ENCODE data around the gene SGSM1. TPM values are rescaled to one million over a fixed set of nuclear protein-coding genes. Genes with fewer than 3 reads are reported as not detected.

SGSM1 gene
- total and polyA plus RNA-seq, 2 of the 4 experiments (the other 2 are of a cell fraction) = not detected

GRCh38 chr22:24810043-24810749 is 4.2 kb downstream of the SGSM1 start:
- Histone ChIP-seq H3K27me3 (ENCODE audit: control insufficient read depth, insufficient read depth, low read length) (peaks cover 31% of the 10 kb centered on the region), H2BK20ac (ENCODE audit: low read depth, low read length) (no peak overlapping the region), H2AK9ac (replicated peaks; ENCODE audit: low read depth, low read length, poor library complexity) (no peak overlapping the region), H2BK5ac (ENCODE audit: low read depth, low read length, poor library complexity, severe bottlenecking) (no peak overlapping the region), H4K20me1 (ENCODE audit: insufficient read depth, low read length) (no peaks in the 10 kb centered on the region), H3K36me3 (ENCODE audit: control insufficient read depth, insufficient read depth, low read length) (no peaks in the 10 kb centered on the region), H2AFZ (replicated peaks; ENCODE audit: low read length, poor library complexity) (no peak overlapping the region), H3K9me3 (ENCODE audit: control insufficient read depth, insufficient read depth, low read length) (no peaks in the 10 kb centered on the region), H3K9ac (ENCODE audit: low read depth, low read length) (no peak overlapping the region), H2BK120ac (ENCODE audit: low read depth, low read length) (no peak overlapping the region), H3K4me3 (ENCODE audit: insufficient read depth, low read depth, low read length) (no peak overlapping the region), H3K27ac (ENCODE audit: insufficient read depth, low read length) (no peak overlapping the region), H4K8ac (ENCODE audit: low read depth in 2 of 2, low read length in 2 of 2) (no peak overlapping the region), H4K5ac (ENCODE audit: low read depth, low read length) (no peak overlapping the region), H3K4ac (ENCODE audit: low read depth, low read length) (no peak overlapping the region), H2BK15ac (ENCODE audit: low read depth, low read length) (no peak overlapping the region), H4K91ac (ENCODE audit: insufficient read depth, low read depth, low read length) (no peak overlapping the region), H3K9me1 (ENCODE audit: insufficient read depth, low read length) (no peaks in the 10 kb centered on the region), H3K4me2 (ENCODE audit: low read depth, low read length) (no peak overlapping the region), H3K18ac (ENCODE audit: low read depth, low read length) (no peak overlapping the region), H3K14ac (replicated peaks; ENCODE audit: low read depth, low read length) (no peak overlapping the region), H2AK5ac (ENCODE audit: low read depth, low read length) (no peak overlapping the region), H3K56ac (ENCODE audit: extremely low read depth, insufficient read depth, low read length) (no peak overlapping the region), H3K23ac (ENCODE audit: low read depth, low read length) (no peak overlapping the region), H3K79me1 (ENCODE audit: low read depth in 1 of 2, low read length in 2 of 2) (no peaks in the 10 kb centered on the region), H3K4me1 (ENCODE audit: control insufficient read depth, insufficient read depth, low read length) (no peaks in the 10 kb centered on the region)
- intact Hi-C loops (cut with micrococcal nuclease) (no loop called here), in situ Hi-C loops (cut with MboI; ENCODE audit: low sequenced_read_pairs) (no loop called here), dilution Hi-C loops (cut with HindIII; ENCODE audit: low sequenced_read_pairs, unreplicated experiment) (no loop called here)
- ATAC-seq (ENCODE audit: low read depth) (no peak), DNase-seq (no peak)
- BruUV-seq (replicated peaks) = no TSS peak
- WGBS, 2 experiments (ENCODE audit: extremely low coverage in 2 of 2, insufficient read length in 1 of 2) = 80% methylated on average over 4 of the region's 14 CpGs; no CpG with 5 or more reads in 1 of the 2 experiments
- POLR2A ChIA-PET (ENCODE audit: unreplicated experiment) = interaction anchor here (0.5 kb wide), 1 partner anchor 11 kb away, joined by 4 read pairs; no protein-coding TSS in a partner anchor
- CTCF ChIA-PET = interaction anchor here (0.7 kb wide), 1 partner anchor 15 kb away, joined by 3 read pairs; no protein-coding TSS in a partner anchor
- no peak for TF ChIP-seq MAFK (IDR thresholded peaks at IDR 0.05; ENCODE audit: low read depth, low read length)
- no peak for TF ChIP-seq FOS (IDR thresholded peaks at IDR 0.05; ENCODE audit: low read depth, low read length)
- TF ChIP-seq ELK1 (IDR thresholded peaks at IDR 0.05; ENCODE audit: borderline replicate concordance, low read depth, low read length) = no peak
- TF ChIP-seq CHD1 (IDR thresholded peaks at IDR 0.05; ENCODE audit: low read depth, low read length) = no peak
- TF ChIP-seq RCOR1 (IDR thresholded peaks at IDR 0.05; ENCODE audit: insufficient replicate concordance, low read length) = no peak
- TF ChIP-seq RFX5 (IDR thresholded peaks at IDR 0.05; ENCODE audit: low read depth, low read length) = no peak
- no peak for TF ChIP-seq SMC3 (IDR thresholded peaks at IDR 0.05; ENCODE audit: low read depth, low read length)
- no peak for TF ChIP-seq RAD21 (IDR thresholded peaks at IDR 0.05; ENCODE audit: low read length)
- TF ChIP-seq MXI1 (IDR thresholded peaks at IDR 0.05; ENCODE audit: borderline replicate concordance, low read depth, low read length) = no peak
- TF ChIP-seq BHLHE40 (IDR thresholded peaks at IDR 0.05; ENCODE audit: low read depth, low read length) = no peak
- TF ChIP-seq NFE2L2 (IDR thresholded peaks at IDR 0.05; ENCODE audit: low read depth, low read length) = no peak
- TF ChIP-seq USF2 (IDR thresholded peaks at IDR 0.05; ENCODE audit: low read depth, low read length) = no peak; the same call in 1 of the 2 replicates
- no peak for TF ChIP-seq CTCF (conservative IDR thresholded peaks at IDR 0.05; ENCODE audit: low read depth, low read length)
- no peak for TF ChIP-seq CEBPB (IDR thresholded peaks at IDR 0.05; ENCODE audit: low read depth, low read length)
- no peak for TF ChIP-seq MAZ (IDR thresholded peaks at IDR 0.05; ENCODE audit: borderline replicate concordance, low read depth, low read length)
- no peak for TF ChIP-seq POLR2A (IDR thresholded peaks at IDR 0.05; ENCODE audit: low read depth, low read length)

Data from IMR-90 (cell line).